Measurements from ENCODE around the gene EFNA3. TPM values are rescaled to one million over a fixed set of nuclear protein-coding genes. Genes with fewer than 3 reads are reported as not detected.
A peak's percentile ranks its signal among the peaks of the same experiment; 100 is the strongest.

Gene EFNA3
- total RNA-seq, 5 donors from 2014 or later (not counting 1 experiment from before 2014, with no cell fraction given), result 0.68 to 2.6 (median 2.3) TPM; not detected in 1

DNA sequence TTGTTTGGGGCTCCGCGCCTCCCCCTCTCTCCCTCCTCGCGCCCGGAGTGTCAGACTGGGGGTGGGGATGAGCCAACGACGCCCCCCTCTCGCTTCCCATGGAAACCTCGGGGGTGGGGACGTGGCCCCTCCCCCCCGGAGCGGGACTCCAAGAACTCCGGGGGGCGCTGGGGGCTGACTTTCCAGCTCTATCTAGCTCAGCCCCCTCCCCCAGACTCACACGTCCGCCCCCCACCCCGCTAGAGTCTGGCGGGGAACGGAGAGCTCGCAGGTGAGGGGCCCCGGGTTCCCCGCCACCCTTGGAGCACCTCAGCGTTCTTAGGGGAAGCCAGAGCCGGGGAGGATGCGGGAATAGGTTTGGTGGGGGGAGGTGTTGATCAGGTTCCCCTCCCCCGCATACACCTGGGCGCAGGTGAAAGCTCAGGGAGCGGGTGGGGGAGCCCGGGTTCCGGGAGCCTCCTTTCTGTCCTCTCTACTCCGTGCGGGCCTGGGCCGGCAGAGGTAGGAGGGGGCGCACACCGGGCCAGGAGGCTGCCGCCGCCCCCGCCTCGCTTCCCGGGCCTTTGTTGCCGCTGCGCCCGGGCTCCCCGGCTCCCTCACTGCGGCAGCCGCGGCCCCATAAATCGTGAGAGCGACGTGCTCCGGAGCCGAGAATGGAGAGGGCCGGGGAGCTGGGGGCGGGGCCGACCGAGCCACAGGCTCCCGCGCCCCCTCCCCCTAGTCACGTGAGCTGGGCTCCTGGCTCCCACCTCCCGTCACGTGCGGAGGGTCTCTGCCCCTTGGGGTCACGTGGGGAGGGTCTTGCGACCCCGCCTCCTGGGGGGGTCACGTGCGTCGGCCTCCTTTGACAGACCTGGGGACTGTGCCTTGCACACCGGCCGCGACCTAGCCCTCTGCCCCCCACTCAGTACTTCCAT, 1.9 kb downstream of the EFNA3 start:
- WGBS (ENCODE audit: insufficient coverage), result 0% methylated on average over 32 of the region's 71 CpGs
- ATAC-seq (replicated peaks in 1 of 4), result no peak
- no peaks in the 10 kb centered on the region for H3K36me3 ChIP-seq (ENCODE audit: control insufficient read depth in 2 of 2, extremely low read depth in 1 of 2, insufficient read depth in 1 of 2, low read length in 1 of 2)
- Mint-ChIP-seq H3K9me3 (no peaks in the 10 kb centered on the region), H3K4me1 (peaks cover 40 to 56% (median 50%) of the 10 kb centered on the region in 3 donors), H3K4me3 (peak overlapping the region; percentile 73 to 85 (median 78)), H3K36me3 (no peaks in the 10 kb centered on the region), H3K27me3 (peaks cover 25 to 37% of the 10 kb centered on the region in 2 donors), H3K27ac (no peak overlapping the region)
- peak overlapping the region; percentile 27 to 51 for H3K4me3 ChIP-seq (ENCODE audit: control insufficient read depth in 1 of 2, extremely low read depth in 1 of 2, low read length in 1 of 2)
- no peaks in the 10 kb centered on the region for H3K9me3 ChIP-seq
- no peak overlapping the region for H3K27ac ChIP-seq (ENCODE audit: low read length)
- ChIA-PET POLR2A (no interaction called here), CTCF (interaction anchor here in 1 of 2 donors (1.1 kb wide), 1 partner anchor 30 kb away, joined by 5 read pairs; the partner anchor contains the start of gene ADAM15)
- peaks cover 64 to 70% of the 10 kb centered on the region in 2 experiments for H3K4me1 ChIP-seq (ENCODE audit: control insufficient read depth in 1 of 2, extremely low read depth in 1 of 2, insufficient read depth in 2 of 2, low read length in 2 of 2)
- peak in 7 of 35 experiments; percentile 31 to 61 (median 34) for DNase-seq
- peaks cover 2 to 67% of the 10 kb centered on the region in 2 experiments for H3K27me3 ChIP-seq (replicated peaks in 1 of 2; ENCODE audit: control insufficient read depth in 2 of 2, extremely low read depth in 1 of 2, insufficient read depth in 2 of 2, low read length in 1 of 2)

DNA sequence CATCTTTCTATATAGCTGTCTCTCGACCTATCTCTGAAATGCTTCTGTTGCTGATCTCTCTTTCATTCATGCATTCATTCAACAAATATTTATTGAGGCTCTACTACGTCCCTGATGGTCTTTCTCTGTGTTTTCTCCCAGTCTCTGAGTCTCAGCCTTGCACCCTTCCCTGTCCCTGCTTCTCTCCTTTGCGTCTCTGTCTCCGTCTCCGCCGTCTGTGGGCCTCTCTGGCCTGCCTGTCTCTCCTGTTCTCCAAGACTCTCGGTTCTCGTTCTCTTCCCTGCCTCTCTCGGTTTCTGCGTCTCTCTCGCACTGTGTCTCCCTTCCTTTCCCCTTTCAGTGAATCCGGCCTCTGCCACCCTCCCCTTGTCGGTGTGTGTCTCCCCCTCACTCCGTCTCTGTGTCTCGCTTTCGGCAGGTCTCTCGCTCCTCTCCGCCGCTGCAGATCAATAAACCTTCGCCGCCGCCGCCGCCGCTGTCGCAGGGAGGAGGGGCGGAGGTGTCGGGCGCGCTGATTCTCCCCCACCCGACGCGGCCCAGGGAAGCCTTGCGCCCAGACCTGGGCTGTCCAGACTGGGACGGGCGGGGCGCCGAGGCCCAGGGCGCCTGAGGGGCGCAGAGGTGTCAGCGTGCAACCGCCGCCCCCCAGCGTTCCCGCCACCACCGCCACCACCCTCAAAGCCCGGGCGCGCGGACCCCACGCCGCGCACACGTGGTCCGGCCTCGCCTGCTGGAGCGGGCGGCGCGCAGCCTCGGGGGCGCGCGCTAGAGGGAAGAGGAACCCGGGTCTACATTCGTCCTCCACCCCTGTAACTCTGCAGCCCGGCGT, 3.0 kb downstream of the EFNA3 start:
- no peaks in the 10 kb centered on the region for H3K9me3 Mint-ChIP-seq
- Histone ChIP-seq H3K9me3 (no peaks in the 10 kb centered on the region), H3K36me3 (ENCODE audit: control insufficient read depth in 2 of 2, extremely low read depth in 1 of 2, insufficient read depth in 1 of 2, low read length in 1 of 2) (no peaks in the 10 kb centered on the region), H3K27ac (ENCODE audit: low read length) (no peak overlapping the region), H3K4me1 (ENCODE audit: control insufficient read depth in 1 of 2, extremely low read depth in 1 of 2, insufficient read depth in 2 of 2, low read length in 2 of 2) (peaks cover 59 to 77% of the 10 kb centered on the region in 2 experiments), H3K4me3 (ENCODE audit: control insufficient read depth in 1 of 2, extremely low read depth in 1 of 2, low read length in 1 of 2) (peak overlapping the region; percentile 24 to 51), H3K27me3 (replicated peaks in 1 of 2; ENCODE audit: control insufficient read depth in 2 of 2, extremely low read depth in 1 of 2, insufficient read depth in 2 of 2, low read length in 1 of 2) (peaks cover 2 to 67% of the 10 kb centered on the region in 2 experiments)
- H3K36me3 Mint-ChIP-seq, result no peaks in the 10 kb centered on the region
- CTCF ChIA-PET, result interaction anchor here in 1 of 2 donors (1.1 kb wide), 1 partner anchor 31 kb away, joined by 5 read pairs; the partner anchor contains the start of gene ADAM15
- no peak for ATAC-seq (replicated peaks in 1 of 4)
- H3K27me3 Mint-ChIP-seq, result peaks cover 25 to 37% of the 10 kb centered on the region in 2 donors
- H3K27ac Mint-ChIP-seq, result peak overlapping the region in 1 of 2 donors; percentile 66
- peak overlapping the region; percentile 73 to 85 (median 78) for H3K4me3 Mint-ChIP-seq
- WGBS (ENCODE audit: insufficient coverage), result 2% methylated on average over 52 of the region's 68 CpGs
- POLR2A ChIA-PET, result no interaction called here
- H3K4me1 Mint-ChIP-seq, result peaks cover 43 to 61% (median 51%) of the 10 kb centered on the region in 3 donors
- peak in 8 of 35 experiments; percentile 28 to 57 (median 38) for DNase-seq

DNA sequence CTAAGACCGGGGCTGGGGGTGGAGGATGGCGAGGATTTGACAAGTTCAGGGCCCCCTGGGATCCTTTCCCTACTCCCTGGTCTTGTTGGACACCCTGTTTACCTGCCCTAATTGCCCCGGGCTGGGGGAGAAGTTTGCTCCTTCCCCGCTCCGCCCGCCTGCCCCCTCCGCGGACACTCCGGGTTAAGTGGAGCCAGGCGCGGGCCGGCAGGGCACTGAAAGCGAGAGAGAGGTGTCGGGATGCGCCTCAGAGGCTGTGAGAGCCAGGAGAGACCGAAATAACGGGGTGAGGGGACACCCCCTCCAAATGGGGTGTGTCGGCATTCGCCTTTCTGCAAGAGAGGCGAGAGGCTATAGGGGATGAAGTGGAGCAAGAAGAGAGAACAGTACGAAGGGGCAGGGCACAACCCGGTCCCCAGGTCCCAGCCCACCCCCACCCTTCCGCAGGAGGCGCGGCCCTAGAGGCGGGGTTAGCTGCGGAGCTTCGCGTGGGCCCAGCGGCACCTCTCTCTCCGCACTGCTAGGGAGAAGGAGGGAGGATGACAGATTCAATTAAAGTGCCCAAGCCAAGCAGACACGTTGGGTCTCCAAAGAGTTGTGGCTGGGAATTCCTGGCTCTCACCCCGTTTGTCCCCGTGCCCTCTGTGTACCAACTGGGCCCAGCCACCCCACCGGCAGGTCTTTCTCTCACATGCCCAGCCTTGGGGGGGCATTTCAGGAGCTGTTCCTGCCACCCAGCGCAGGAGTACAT, 3.8 kb downstream of the EFNA3 start:
- Mint-ChIP-seq H3K4me3 (peak overlapping the region; percentile 53 to 85 (median 54)), H3K4me1 (peaks cover 43 to 58% (median 51%) of the 10 kb centered on the region in 3 donors), H3K36me3 (no peaks in the 10 kb centered on the region), H3K27me3 (peaks cover 25 to 37% of the 10 kb centered on the region in 2 donors), H3K9me3 (no peaks in the 10 kb centered on the region), H3K27ac (peak overlapping the region in 1 of 2 donors; percentile 57)
- Histone ChIP-seq H3K4me3 (ENCODE audit: control insufficient read depth in 1 of 2, extremely low read depth in 1 of 2, low read length in 1 of 2) (peak overlapping the region; percentile 24 to 51), H3K9me3 (no peaks in the 10 kb centered on the region), H3K36me3 (ENCODE audit: control insufficient read depth in 2 of 2, extremely low read depth in 1 of 2, insufficient read depth in 1 of 2, low read length in 1 of 2) (no peaks in the 10 kb centered on the region), H3K4me1 (ENCODE audit: control insufficient read depth in 1 of 2, extremely low read depth in 1 of 2, insufficient read depth in 2 of 2, low read length in 2 of 2) (peaks cover 52 to 80% of the 10 kb centered on the region in 2 experiments), H3K27me3 (replicated peaks in 1 of 2; ENCODE audit: control insufficient read depth in 2 of 2, extremely low read depth in 1 of 2, insufficient read depth in 2 of 2, low read length in 1 of 2) (peaks cover 2 to 67% of the 10 kb centered on the region in 2 experiments), H3K27ac (ENCODE audit: low read length) (no peak overlapping the region)
- ChIA-PET CTCF (interaction anchor here (0.6 kb wide), 5 partner anchors 12 to 528 kb away, joined by 3 to 6 read pairs (median 4); partner anchors contain the start of genes ADAM15 (in 2 of the 2) and EFNA4 (in 1 of the 2)), POLR2A (interaction anchor here in 1 of 2 donors (0.5 to 0.6 kb wide), 2 partner anchors 11 to 25 kb away, joined by 3 to 5 read pairs; no protein-coding TSS in a partner anchor)
- ATAC-seq (replicated peaks in 1 of 4) (no peak), DNase-seq (peak in 6 of 35 experiments; percentile 23 to 45 (median 28))
- 10% methylated on average over 17 of the region's 36 CpGs for WGBS (ENCODE audit: insufficient coverage)

DNA sequence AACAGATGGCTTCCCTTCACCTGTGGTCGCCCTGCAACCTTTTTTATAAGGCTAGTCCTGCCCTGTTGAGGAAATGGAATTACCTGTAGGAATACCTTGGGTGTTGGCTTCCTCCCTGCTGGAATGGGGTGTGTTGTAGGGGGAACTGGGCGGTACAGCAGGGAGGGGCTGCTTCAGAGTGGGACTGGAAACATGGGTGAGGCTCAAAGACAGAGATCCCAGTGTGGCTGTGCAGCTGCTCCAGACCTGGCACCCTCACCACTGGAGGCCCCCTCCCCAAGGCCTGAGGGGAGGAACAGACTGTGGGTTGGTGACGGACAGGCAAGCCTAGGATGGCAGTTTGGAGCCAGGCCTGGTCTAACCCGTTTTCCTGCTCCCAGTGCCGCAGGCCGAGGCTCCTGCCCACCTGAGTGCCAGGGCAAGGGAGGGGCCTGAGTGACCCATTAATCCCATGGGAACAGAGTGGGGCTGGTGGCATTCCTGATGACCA, 4.5 kb downstream of the EFNA3 start:
- no peaks in the 10 kb centered on the region for H3K9me3 Mint-ChIP-seq
- H3K4me3 Mint-ChIP-seq, result peak overlapping the region in 1 of 3 donors; percentile 85
- peaks cover 49 to 80% of the 10 kb centered on the region in 2 experiments for H3K4me1 ChIP-seq (ENCODE audit: control insufficient read depth in 1 of 2, extremely low read depth in 1 of 2, insufficient read depth in 2 of 2, low read length in 2 of 2)
- WGBS (ENCODE audit: insufficient coverage), result 59% methylated on average over 5 of the region's 6 CpGs
- H3K4me1 Mint-ChIP-seq, result peaks cover 43 to 57% (median 51%) of the 10 kb centered on the region in 3 donors
- no peaks in the 10 kb centered on the region for H3K36me3 Mint-ChIP-seq
- no peak overlapping the region for H3K27ac ChIP-seq (ENCODE audit: low read length)
- peaks cover 25 to 37% of the 10 kb centered on the region in 2 donors for H3K27me3 Mint-ChIP-seq
- ChIA-PET POLR2A (interaction anchor here in 1 of 2 donors (0.5 to 0.6 kb wide), 2 partner anchors 11 to 25 kb away, joined by 3 to 5 read pairs; no protein-coding TSS in a partner anchor), CTCF (interaction anchor here (0.6 kb wide), 5 partner anchors 13 to 528 kb away, joined by 3 to 6 read pairs (median 4); partner anchors contain the start of genes ADAM15 (in 2 of the 2) and EFNA4 (in 1 of the 2))
- no peaks in the 10 kb centered on the region for H3K9me3 ChIP-seq
- no peak overlapping the region for H3K27ac Mint-ChIP-seq
- H3K27me3 ChIP-seq (replicated peaks in 1 of 2; ENCODE audit: control insufficient read depth in 2 of 2, extremely low read depth in 1 of 2, insufficient read depth in 2 of 2, low read length in 1 of 2), result peaks cover 2 to 62% of the 10 kb centered on the region in 2 experiments
- ATAC-seq (replicated peaks in 1 of 4) (no peak), DNase-seq (no peak)
- no peaks in the 10 kb centered on the region for H3K36me3 ChIP-seq (ENCODE audit: control insufficient read depth in 2 of 2, extremely low read depth in 1 of 2, insufficient read depth in 1 of 2, low read length in 1 of 2)
- H3K4me3 ChIP-seq (ENCODE audit: control insufficient read depth in 1 of 2, extremely low read depth in 1 of 2, low read length in 1 of 2), result no peak overlapping the region

DNA sequence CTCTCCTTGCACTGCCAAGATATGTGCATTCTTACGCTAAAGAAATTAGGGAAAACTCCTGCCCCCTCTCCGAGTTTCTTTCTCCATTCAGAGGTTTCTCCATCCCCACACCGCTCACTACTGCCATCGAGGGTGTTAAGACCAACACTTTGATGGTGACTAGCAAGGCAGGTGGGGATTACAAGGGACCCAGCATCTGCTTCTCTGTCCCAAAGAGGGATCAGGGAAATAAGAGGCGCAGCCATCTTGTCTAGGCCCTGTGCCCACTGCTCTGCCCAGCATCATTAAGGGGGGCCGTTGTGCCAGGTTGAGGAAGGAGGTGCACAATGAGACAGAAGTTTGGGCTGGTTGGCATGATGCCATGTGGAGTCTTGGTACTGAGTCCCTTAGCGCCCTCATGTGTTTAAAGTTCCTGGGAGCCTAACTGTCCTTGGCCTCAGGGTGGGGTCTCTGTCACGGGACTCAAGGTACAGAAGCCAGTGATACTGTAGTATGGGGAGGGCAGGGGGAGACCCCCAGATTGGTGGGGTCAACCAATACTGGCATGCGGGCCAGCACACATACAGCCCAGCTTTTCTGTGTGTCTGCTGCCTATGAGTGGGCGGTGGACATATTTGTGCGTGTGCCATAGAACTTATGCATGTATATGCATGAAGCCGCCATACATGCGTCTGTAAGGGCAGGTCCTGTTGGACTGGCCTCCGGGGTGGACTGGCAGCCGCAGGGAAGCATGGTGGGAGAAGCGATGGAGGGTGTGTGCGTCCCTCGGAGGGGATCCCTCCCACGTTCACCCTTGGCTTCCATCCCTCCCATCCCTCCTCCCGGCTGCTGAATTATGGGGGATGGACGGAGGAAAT, 5.5 kb downstream of the EFNA3 start:
- H3K27me3 ChIP-seq (replicated peaks in 1 of 2; ENCODE audit: control insufficient read depth in 2 of 2, extremely low read depth in 1 of 2, insufficient read depth in 2 of 2, low read length in 1 of 2), result peaks cover 2 to 56% of the 10 kb centered on the region in 2 experiments
- WGBS (ENCODE audit: insufficient coverage), result 42% methylated on average over 6 of the region's 21 CpGs
- H3K27ac ChIP-seq (ENCODE audit: low read length), result no peak overlapping the region
- H3K4me3 ChIP-seq (ENCODE audit: control insufficient read depth in 1 of 2, extremely low read depth in 1 of 2, low read length in 1 of 2), result peak overlapping the region; percentile 63 to 84
- peaks cover 49 to 72% of the 10 kb centered on the region in 2 experiments for H3K4me1 ChIP-seq (ENCODE audit: control insufficient read depth in 1 of 2, extremely low read depth in 1 of 2, insufficient read depth in 2 of 2, low read length in 2 of 2)
- Mint-ChIP-seq H3K4me1 (peaks cover 41 to 54% (median 50%) of the 10 kb centered on the region in 3 donors), H3K4me3 (peak overlapping the region; percentile 87 to 97 (median 94)), H3K27me3 (peaks cover 25 to 37% of the 10 kb centered on the region in 2 donors), H3K36me3 (no peaks in the 10 kb centered on the region), H3K27ac (peak overlapping the region; percentile 81 to 97), H3K9me3 (no peaks in the 10 kb centered on the region)
- ChIA-PET POLR2A (interaction anchor here (0.6 to 0.8 kb wide), 2 partner anchors 111 to 452 kb away, joined by 3 read pairs; no protein-coding TSS in a partner anchor), CTCF (interaction anchor here in 1 of 2 donors (0.6 to 2.6 kb wide), 19 partner anchors 9 to 605 kb away, joined by 3 to 57 read pairs (median 6); partner anchors contain the start of genes ADAM15, EFNA4, KRTCAP2 and PBXIP1)
- H3K36me3 ChIP-seq (ENCODE audit: control insufficient read depth in 2 of 2, extremely low read depth in 1 of 2, insufficient read depth in 1 of 2, low read length in 1 of 2), result no peaks in the 10 kb centered on the region
- DNase-seq (peak in 3 of 35 experiments; percentile 22 to 62 (median 27)), ATAC-seq (replicated peaks in 1 of 4) (no peak)
- no peaks in the 10 kb centered on the region for H3K9me3 ChIP-seq
